HG02943 (cell line): ENCODE data around the gene MRPS35.

Source experiments
- ATAC-seq: cut with Tn5 transposase; IDR thresholded peaks from one replicate; pipeline ENCODE4 v1.9.1; 2021; ENCODE audit warnings: mild to moderate bottlenecking, low read depth, moderate library complexity; ENCODE audit not compliant: unreplicated experiment

The MRPS35 gene

GRCh38 chr12:27710592-27711316, at the start of gene MRPS35:
TSS of gene MRPS35 (plus strand) at chr12:27710832. CDS start at chr12:27710844, 12 bp downstream.
- peak; percentile 97 for ATAC-seq

GRCh38 chr12:27665704-27666103, 44.9 kb upstream of the MRPS35 start:
- ATAC-seq = no peak

GRCh38 chr12:27666510-27666909, 44.1 kb upstream of the MRPS35 start:
- ATAC-seq = no peak

- ATAC-seq = no peak
Measured at GRCh38 chr12:27667540-27667939, 43.1 kb upstream of the MRPS35 start.

GRCh38 chr12:27672051-27672450, 38.6 kb upstream of the MRPS35 start:
- ATAC-seq = no peak

- ATAC-seq = no peak
Measured at GRCh38 chr12:27672643-27673042, 38.0 kb upstream of the MRPS35 start.

- ATAC-seq = no peak
Measured at GRCh38 chr12:27673101-27673718, 37.4 kb upstream of the MRPS35 start.

GRCh38 chr12:27674989-27675388, 35.6 kb upstream of the MRPS35 start:
- ATAC-seq = no peak

GRCh38 chr12:27680619-27681018, 30.0 kb upstream of the MRPS35 start:
- ATAC-seq = no peak

GRCh38 chr12:27682534-27682933, 28.1 kb upstream of the MRPS35 start:
- no peak for ATAC-seq

- no peak for ATAC-seq
Measured at GRCh38 chr12:27685274-27685673, 25.4 kb upstream of the MRPS35 start.

- ATAC-seq = no peak
Measured at GRCh38 chr12:27686147-27686546, 24.5 kb upstream of the MRPS35 start.

- ATAC-seq = no peak
Measured at GRCh38 chr12:27688671-27689070, 22.0 kb upstream of the MRPS35 start.

- no peak for ATAC-seq
Measured at GRCh38 chr12:27689558-27690180, 21.0 kb upstream of the MRPS35 start.

GRCh38 chr12:27693403-27693802, 17.2 kb upstream of the MRPS35 start:
- ATAC-seq = no peak

GRCh38 chr12:27695556-27696292, 14.9 kb upstream of the MRPS35 start:
- ATAC-seq = no peak

GRCh38 chr12:27696293-27696652, 14.4 kb upstream of the MRPS35 start, which contains the start of gene REP15:
TSS of gene REP15 (plus strand) at chr12:27696447. CDS start at chr12:27696563, 116 bp downstream.
- ATAC-seq = no peak

GRCh38 chr12:27696864-27697564, 13.6 kb upstream of the MRPS35 start:
- ATAC-seq = no peak

- peak; percentile 72 for ATAC-seq
Measured at GRCh38 chr12:27703720-27704452, 6.7 kb upstream of the MRPS35 start.

GRCh38 chr12:27705263-27705662, 5.4 kb upstream of the MRPS35 start:
- no peak for ATAC-seq
